Fibroblast of villous mesenchyme (primary cell): Measurements from ENCODE around the gene SLC41A3. TPM values are rescaled to one million over a fixed set of nuclear protein-coding genes. Genes with fewer than 3 reads are reported as not detected.

Experiments used
- DNase-seq: peaks from one replicate; pipeline ENCODE4 v3.0.0-alpha.2; 2010; ENCODE audit warnings: low read depth
- H3K4me3 ChIP-seq: 2 replicates; pipeline ENCODE4 v1.5.1; 2011; ENCODE audit warnings: low read depth, mild to moderate bottlenecking, low read length
- total RNA-seq: library from RNA; depleted of rRNA; stranded (reverse); fragments of >200 nt; gene quantifications from 2 replicates; pipeline ENCODE4 v1.2.3, GENCODE V29; 2012
- TF ChIP-seq, protein P1 (sequence below): IDR thresholded peaks from 2 replicates; pipeline ENCODE4 v1.5.1; 2012; ENCODE audit warnings: low read depth, mild to moderate bottlenecking, low read length; ENCODE audit not compliant: insufficient read depth

Gene SLC41A3
- total RNA-seq, 1 donor: 36.7 TPM

DNA sequence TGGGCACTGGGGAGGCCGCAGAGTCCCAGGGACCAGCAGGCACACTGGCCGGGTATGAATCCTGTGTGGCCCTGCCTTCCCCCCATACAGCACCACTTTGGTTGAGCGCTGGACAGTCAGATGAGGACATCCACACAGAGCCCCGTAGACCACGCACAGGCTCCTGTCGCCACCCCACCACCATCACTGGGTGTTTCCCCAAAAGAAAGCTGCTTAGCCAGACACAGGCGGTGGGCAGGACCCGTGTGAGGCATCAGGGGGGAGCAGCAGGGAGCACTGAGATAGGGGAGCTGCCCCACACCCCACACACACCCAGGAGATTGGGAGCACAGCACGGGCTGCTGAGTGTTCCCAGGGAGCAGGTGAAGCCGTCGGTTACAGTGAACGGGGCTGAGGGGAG lies 42.4 kb upstream of the SLC41A3 start:
- no peak overlapping the region for H3K4me3 ChIP-seq
- DNase-seq: no peak
- TF ChIP-seq, protein P1, sequence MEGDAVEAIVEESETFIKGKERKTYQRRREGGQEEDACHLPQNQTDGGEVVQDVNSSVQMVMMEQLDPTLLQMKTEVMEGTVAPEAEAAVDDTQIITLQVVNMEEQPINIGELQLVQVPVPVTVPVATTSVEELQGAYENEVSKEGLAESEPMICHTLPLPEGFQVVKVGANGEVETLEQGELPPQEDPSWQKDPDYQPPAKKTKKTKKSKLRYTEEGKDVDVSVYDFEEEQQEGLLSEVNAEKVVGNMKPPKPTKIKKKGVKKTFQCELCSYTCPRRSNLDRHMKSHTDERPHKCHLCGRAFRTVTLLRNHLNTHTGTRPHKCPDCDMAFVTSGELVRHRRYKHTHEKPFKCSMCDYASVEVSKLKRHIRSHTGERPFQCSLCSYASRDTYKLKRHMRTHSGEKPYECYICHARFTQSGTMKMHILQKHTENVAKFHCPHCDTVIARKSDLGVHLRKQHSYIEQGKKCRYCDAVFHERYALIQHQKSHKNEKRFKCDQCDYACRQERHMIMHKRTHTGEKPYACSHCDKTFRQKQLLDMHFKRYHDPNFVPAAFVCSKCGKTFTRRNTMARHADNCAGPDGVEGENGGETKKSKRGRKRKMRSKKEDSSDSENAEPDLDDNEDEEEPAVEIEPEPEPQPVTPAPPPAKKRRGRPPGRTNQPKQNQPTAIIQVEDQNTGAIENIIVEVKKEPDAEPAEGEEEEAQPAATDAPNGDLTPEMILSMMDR: no peak

DNA sequence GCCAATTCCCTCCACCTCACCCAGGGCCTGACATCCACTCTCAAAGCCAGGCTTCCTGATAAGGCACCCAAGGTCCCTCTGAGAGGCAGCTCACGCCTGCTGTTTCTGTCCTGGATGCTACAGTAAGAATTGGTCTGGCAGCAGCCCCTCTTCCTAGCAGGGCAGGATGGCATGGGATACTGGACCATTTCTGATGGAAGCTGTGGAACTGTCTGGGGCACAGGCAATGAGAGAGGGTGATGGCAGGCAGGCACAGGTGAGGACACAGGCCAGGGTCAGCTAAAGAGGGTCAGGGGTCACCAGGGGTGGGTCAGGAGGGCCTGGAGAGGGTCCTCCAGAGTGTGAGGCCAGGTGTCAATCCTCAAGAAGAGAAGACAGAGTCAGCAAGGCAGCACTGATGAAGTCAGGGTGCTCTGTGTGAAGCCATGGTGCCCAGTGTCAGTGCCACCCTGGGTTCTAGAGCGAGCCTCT lies 41.9 kb upstream of the SLC41A3 start:
- no peak overlapping the region for H3K4me3 ChIP-seq
- TF ChIP-seq, protein P1: no peak
- no peak for DNase-seq

DNA sequence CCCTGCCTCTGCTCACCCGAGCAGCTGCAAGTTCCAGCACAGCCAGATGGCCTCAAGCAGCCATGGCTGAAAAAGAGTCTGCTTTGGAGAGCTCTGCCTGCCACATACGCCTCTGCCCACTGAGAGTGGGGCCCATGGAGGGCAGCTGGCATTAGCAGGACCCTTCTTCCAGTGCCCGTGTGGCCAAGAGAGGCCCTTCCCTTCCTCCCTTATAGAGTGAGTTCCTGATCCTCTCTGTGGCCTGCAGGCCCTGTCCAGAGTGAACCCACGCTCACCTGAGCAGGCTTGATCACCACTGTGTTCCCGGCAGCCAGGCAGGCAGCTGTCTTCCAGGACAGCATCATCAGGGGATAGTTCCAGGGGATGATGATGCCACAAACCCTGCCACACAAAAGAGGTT lies 41.4 kb upstream of the SLC41A3 start:
- DNase-seq: no peak
- TF ChIP-seq, protein P1: no peak
- no peak overlapping the region for H3K4me3 ChIP-seq

DNA sequence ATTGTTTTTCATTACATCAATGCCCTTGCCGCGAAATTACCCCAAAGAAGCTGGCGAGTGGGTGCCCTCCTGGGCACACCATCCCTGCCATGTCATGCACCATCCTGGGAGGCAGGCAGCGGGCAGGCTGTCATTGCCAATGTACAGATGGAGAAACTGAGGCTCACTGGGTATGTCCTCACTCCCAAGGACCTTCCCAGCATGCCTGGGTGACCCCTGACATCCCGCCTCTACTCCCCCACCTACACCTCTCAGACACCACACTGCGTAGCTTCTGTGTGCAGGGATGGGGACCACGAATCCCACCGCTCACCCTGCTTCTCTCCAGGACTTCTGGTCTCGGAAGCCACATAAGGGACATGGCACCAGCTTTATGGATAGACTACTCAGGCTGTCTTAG lies 41.0 kb upstream of the SLC41A3 start:
- DNase-seq: no peak
- H3K4me3 ChIP-seq: no peak overlapping the region
- TF ChIP-seq, protein P1: no peak

DNA sequence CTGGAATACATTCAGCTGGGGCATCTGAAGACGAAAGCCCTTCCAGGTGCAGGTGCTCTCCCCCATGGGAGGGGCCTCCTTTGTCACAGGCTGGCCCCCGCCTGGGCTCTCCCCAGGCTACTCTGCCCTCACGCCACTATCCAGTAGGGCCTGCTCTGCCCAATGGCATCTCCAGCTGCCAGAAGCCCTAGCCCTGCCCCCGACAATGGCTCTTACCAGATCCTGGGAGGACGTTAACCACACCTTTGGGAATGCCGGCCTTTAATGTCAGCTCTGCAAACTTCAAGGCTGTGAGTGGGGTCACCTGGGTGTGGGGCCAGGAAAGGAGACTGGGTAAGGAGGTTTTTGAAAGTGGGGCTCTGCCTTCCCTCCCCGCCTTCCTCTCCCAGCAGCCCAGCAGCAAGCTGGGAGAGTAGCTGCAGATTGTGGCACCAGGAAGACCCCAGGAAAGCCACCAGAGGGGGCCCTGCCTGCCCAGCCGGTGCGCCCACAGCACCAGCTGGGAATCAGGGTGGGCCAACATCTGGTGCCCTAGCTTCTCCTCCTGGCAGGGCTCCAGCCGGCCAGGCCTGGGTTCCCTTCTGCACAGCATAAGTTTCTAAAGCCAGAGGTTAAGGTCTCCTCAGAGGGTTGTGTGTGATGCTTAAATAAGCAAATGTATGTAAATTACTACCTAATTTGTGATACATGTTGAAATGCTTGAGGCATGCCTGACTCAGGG lies 40.4 kb upstream of the SLC41A3 start:
- no peak for DNase-seq
- TF ChIP-seq, protein P1: no peak
- H3K4me3 ChIP-seq: no peak overlapping the region

DNA sequence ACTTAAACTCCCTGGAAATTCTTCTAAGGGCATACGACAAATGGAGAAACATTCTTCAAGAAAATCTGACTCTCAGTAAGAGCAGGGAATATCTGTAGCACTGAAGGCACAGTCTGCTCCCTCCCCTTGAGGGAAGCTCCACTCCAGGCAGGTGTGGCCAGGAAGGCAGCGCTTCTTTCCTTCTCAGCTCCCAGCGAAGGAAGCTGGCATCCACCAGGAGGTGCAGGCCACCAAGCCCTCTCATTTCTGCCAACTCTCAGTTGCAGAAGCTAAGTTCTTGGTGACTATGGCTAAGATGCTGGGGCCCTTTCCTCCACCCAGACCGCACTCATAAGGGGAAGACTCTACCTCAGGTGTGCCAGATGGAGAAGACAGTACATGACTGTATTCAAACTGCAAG lies 37.7 kb upstream of the SLC41A3 start:
- no peak for DNase-seq
- TF ChIP-seq, protein P1: no peak
- no peak overlapping the region for H3K4me3 ChIP-seq

DNA sequence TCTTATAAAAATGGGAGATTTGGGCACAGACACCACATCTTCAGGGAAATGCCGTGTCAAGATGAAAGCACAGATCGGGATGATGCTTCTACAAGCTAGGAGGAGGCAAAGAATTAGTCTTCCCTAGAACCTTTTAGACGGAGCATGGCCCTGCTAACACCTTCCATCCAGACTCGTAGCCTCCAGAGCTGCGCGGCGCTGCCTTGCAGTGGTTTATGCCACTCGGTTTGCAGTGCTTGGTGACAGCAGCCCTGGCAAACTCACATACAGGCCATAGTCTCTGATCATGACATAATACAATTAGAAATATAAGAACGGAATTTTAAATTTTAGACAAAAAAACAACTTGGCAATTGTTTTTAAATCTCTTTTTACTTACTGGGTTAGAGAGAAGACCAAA lies 37.1 kb upstream of the SLC41A3 start:
- TF ChIP-seq, protein P1: no peak
- no peak overlapping the region for H3K4me3 ChIP-seq

More for the DNA sequence above, 37.1 kb upstream of the SLC41A3 start:
- DNase-seq: no peak
